Neutrophil (primary cell): Measurements from ENCODE around the gene TRABD2B.

Source experiments
- H3K27ac ChIP-seq: fragments of 200-600 bp; sonication (generic); 2 replicates; pipeline ENCODE4 v1.5.1; 2016; ENCODE audit warnings: mild to moderate bottlenecking, moderate library complexity
- H3K27me3 ChIP-seq: fragments of 200-600 bp; sonication (generic); 2 replicates; pipeline ENCODE4 v1.6.0; 2016; ENCODE audit warnings: mild to moderate bottlenecking
- H3K36me3 ChIP-seq: fragments of 200-600 bp; sonication (generic); 2 replicates; pipeline ENCODE4 v1.5.1; 2017
- H3K4me1 ChIP-seq, 2 experiments: fragments of 200-600 bp in 1 of 2; sonication (generic) in 1 of 2; 1 replicate in 1 of 2; 2 replicates in 1 of 2; pipeline versions ENCODE4 v1.5.1 to v1.6.1; 2013 to 2016; ENCODE audit warnings: low read depth in 1 of 2, low read length in 1 of 2, mild to moderate bottlenecking in 1 of 2, moderate library complexity in 1 of 2; ENCODE audit not compliant: control insufficient read depth in 1 of 2, insufficient read depth in 1 of 2
- H3K4me3 ChIP-seq, 2 experiments: fragments of 200-600 bp in 1 of 2; sonication (generic) in 1 of 2; 1 replicate in 1 of 2; 2 replicates in 1 of 2; pipeline ENCODE4 v1.5.1; 2013 to 2016; ENCODE audit warnings: low read depth in 1 of 2, low read length in 1 of 2, mild to moderate bottlenecking in 1 of 2, moderate library complexity in 1 of 2
- H3K9me3 ChIP-seq: fragments of 200-600 bp; sonication (generic); 2 replicates; pipeline ENCODE4 v1.5.1; 2016
- TF ChIP-seq, protein P1 (sequence below): fragments of 200-600 bp; sonication (generic); IDR thresholded peaks from 2 replicates; pipeline ENCODE4 v1.5.1; 2016; ENCODE audit warnings: antibody characterized with exemption

Gene TRABD2B

GRCh38 chr1:47970882-47971281 is 26.3 kb downstream of the TRABD2B start:
- H3K27ac ChIP-seq = no peak overlapping the region
- no peaks in the 10 kb centered on the region for H3K9me3 ChIP-seq
- no peaks in the 10 kb centered on the region for H3K4me1 ChIP-seq
- H3K27me3 ChIP-seq = peaks cover 12% of the 10 kb centered on the region
- TF ChIP-seq, protein P1, sequence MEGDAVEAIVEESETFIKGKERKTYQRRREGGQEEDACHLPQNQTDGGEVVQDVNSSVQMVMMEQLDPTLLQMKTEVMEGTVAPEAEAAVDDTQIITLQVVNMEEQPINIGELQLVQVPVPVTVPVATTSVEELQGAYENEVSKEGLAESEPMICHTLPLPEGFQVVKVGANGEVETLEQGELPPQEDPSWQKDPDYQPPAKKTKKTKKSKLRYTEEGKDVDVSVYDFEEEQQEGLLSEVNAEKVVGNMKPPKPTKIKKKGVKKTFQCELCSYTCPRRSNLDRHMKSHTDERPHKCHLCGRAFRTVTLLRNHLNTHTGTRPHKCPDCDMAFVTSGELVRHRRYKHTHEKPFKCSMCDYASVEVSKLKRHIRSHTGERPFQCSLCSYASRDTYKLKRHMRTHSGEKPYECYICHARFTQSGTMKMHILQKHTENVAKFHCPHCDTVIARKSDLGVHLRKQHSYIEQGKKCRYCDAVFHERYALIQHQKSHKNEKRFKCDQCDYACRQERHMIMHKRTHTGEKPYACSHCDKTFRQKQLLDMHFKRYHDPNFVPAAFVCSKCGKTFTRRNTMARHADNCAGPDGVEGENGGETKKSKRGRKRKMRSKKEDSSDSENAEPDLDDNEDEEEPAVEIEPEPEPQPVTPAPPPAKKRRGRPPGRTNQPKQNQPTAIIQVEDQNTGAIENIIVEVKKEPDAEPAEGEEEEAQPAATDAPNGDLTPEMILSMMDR = no peak
- H3K4me3 ChIP-seq = no peak overlapping the region
- H3K36me3 ChIP-seq = no peaks in the 10 kb centered on the region

GRCh38 chr1:47969478-47969877 is 27.7 kb downstream of the TRABD2B start:
- TF ChIP-seq, protein P1 = no peak
- H3K4me1 ChIP-seq = no peaks in the 10 kb centered on the region
- peaks cover 11% of the 10 kb centered on the region for H3K27me3 ChIP-seq
- H3K4me3 ChIP-seq = no peak overlapping the region
- H3K36me3 ChIP-seq = no peaks in the 10 kb centered on the region
- no peak overlapping the region for H3K27ac ChIP-seq
- no peaks in the 10 kb centered on the region for H3K9me3 ChIP-seq

DNA sequence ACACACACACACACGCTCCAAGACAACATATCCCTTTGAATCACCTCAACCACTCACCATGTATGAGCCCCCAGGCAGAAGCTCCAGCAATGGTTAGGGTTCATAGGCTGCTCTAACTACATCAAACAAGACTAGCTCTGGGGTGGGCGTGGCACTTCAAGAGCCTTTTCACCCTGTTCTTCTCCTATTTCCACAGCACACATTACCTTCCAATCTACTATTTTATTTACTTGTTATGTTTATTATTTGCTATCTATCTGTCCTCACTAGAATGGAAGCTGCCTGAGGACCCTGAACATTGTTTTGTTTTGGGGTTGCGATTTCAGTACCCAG is 28.7 kb downstream of the TRABD2B start:
- H3K36me3 ChIP-seq = no peaks in the 10 kb centered on the region
- H3K4me1 ChIP-seq = no peaks in the 10 kb centered on the region
- peaks cover 12% of the 10 kb centered on the region for H3K27me3 ChIP-seq
- no peak overlapping the region for H3K4me3 ChIP-seq
- TF ChIP-seq, protein P1 = no peak
- no peak overlapping the region for H3K27ac ChIP-seq
- no peaks in the 10 kb centered on the region for H3K9me3 ChIP-seq

DNA sequence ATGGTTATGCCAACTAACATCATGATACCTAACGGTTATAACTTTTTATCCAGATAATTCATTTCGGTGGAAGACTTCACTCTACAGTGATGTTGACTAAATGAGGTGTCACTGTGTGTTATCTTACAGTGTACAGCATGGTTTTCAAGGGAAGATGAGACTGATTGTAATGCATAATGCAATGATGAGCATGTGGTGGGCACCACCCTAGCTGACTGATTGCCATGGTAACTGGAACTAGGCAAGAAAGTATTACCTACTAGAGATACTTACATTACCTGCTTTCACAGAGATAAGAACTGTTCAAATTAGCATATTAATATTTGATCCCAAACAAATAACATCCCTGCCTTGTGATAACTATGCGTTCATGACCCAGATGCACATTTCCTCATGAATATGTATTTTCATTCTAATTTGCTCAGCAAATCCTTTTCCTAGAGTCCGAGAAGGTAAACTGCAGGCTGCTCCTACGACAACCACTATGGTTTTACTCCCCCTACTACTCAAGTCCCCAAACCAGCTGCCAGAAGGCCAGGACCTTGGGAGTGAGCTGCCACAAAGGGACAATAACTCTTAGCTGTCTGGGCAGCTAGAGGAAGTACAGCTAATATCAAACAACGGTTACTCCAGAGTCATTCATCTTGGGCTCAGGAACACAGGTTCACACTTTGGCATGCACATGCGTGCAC is 29.2 kb downstream of the TRABD2B start:
- peaks cover 12% of the 10 kb centered on the region for H3K27me3 ChIP-seq
- no peak overlapping the region for H3K27ac ChIP-seq
- H3K9me3 ChIP-seq = no peaks in the 10 kb centered on the region
- H3K4me3 ChIP-seq = no peak overlapping the region
- H3K4me1 ChIP-seq = no peaks in the 10 kb centered on the region
- TF ChIP-seq, protein P1 = no peak
- no peaks in the 10 kb centered on the region for H3K36me3 ChIP-seq

DNA sequence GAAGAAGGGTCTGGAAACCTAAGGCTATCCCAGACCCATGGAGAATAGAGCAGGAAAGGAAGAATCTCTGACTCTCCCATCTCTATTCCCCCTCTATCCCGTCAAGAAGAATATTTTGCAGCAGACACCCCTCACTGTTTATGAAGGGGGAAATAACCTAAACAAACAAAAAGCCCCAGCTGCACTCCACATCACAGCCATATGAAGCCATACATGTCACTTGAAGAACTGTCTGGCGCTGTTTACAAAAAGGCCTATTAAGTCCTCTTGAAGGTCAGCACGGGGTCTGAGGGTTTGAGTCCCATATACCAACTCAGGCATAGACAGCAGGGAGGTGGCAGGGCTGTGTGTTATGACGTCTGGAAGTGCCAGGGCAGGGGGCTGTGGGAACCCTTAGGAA is 31.4 kb downstream of the TRABD2B start:
- Histone ChIP-seq H3K27me3 (peaks cover 12% of the 10 kb centered on the region), H3K4me3 (no peak overlapping the region), H3K36me3 (no peaks in the 10 kb centered on the region), H3K4me1 (no peaks in the 10 kb centered on the region), H3K27ac (no peak overlapping the region), H3K9me3 (no peaks in the 10 kb centered on the region)
- TF ChIP-seq, protein P1 = no peak
